Neural progenitor cell (in vitro differentiated cells): Measurements from ENCODE around the gene PPP2R5A. TPM values are rescaled to one million over a fixed set of nuclear protein-coding genes. Genes with fewer than 3 reads are reported as not detected.

Source experiments
- DNase-seq: peaks from one replicate; pipeline ENCODE4 v3.0.0-alpha.2; 2016; ENCODE audit warnings: low spot score
- H2AFZ ChIP-seq: fragments of 200-600 bp; sonication (generic); replicated peaks from 2 replicates; pipeline ENCODE4 v1.6.1; 2016; ENCODE audit warnings: antibody characterized with exemption
- H3F3A ChIP-seq: fragments of 200-600 bp; sonication (generic); 2 replicates; pipeline ENCODE4 v1.6.1; 2016; ENCODE audit warnings: antibody characterized with exemption, low read depth
- H3K27ac ChIP-seq: fragments of 200-600 bp; sonication (generic); 2 replicates; pipeline ENCODE4 v1.5.1; 2016; ENCODE audit warnings: mild to moderate bottlenecking
- H3K27me3 ChIP-seq: fragments of 200-600 bp; sonication (generic); 2 replicates; pipeline ENCODE4 v1.6.1; 2016; ENCODE audit warnings: mild to moderate bottlenecking, moderate library complexity
- H3K36me3 ChIP-seq: fragments of 200-600 bp; sonication (generic); 2 replicates; pipeline ENCODE4 v1.5.1; 2016
- H3K4me1 ChIP-seq: fragments of 200-600 bp; sonication (generic); 2 replicates; pipeline ENCODE4 v1.6.1; 2016; ENCODE audit warnings: mixed run types
- H3K4me2 ChIP-seq: fragments of 200-600 bp; sonication (generic); 2 replicates; pipeline ENCODE4 v1.6.1; 2016
- H3K4me3 ChIP-seq: fragments of 200-600 bp; sonication (generic); 2 replicates; pipeline ENCODE4 v1.5.1; 2016
- H3K79me2 ChIP-seq: fragments of 200-600 bp; sonication (generic); 2 replicates; pipeline ENCODE4 v1.6.1; 2016; ENCODE audit warnings: low read depth
- H3K9ac ChIP-seq: fragments of 200-600 bp; sonication (generic); 2 replicates; pipeline ENCODE4 v1.6.1; 2016
- H3K9me3 ChIP-seq: fragments of 200-600 bp; sonication (generic); 2 replicates; pipeline ENCODE4 v1.5.1; 2016; ENCODE audit warnings: low read depth
- H4K20me1 ChIP-seq: fragments of 200-600 bp; sonication (generic); 2 replicates; pipeline ENCODE4 v1.6.1; 2016; ENCODE audit warnings: low read depth
- H3K27ac Mint-ChIP-seq: 3 replicates; pipeline ENCODE4 v1.8.0; 2021; ENCODE audit warnings: mixed read lengths
- H3K27me3 Mint-ChIP-seq: 2 replicates; pipeline ENCODE4 v1.8.0; 2022; ENCODE audit warnings: low read depth, mild to moderate bottlenecking, inconsistent platforms, moderate library complexity, mixed read lengths; ENCODE audit not compliant: insufficient read depth
- H3K36me3 Mint-ChIP-seq: 3 replicates; pipeline ENCODE4 v1.8.0; 2021; ENCODE audit warnings: mixed read lengths
- H3K4me1 Mint-ChIP-seq: 3 replicates; pipeline ENCODE4 v1.8.0; 2021; ENCODE audit warnings: mixed read lengths
- H3K4me3 Mint-ChIP-seq: 3 replicates; pipeline ENCODE4 v1.8.0; 2021; ENCODE audit warnings: mild to moderate bottlenecking, moderate library complexity, mixed read lengths
- H3K9me3 Mint-ChIP-seq: 3 replicates; pipeline ENCODE4 v1.8.0; 2020; ENCODE audit warnings: mixed read lengths
- EZH2 ChIP-seq: fragments of 200-600 bp; sonication (generic); IDR thresholded peaks from 2 replicates; pipeline ENCODE4 v1.6.1; 2017; ENCODE audit warnings: antibody characterized with exemption, mild to moderate bottlenecking, moderate library complexity
- EZH2phosphoT487 ChIP-seq: fragments of 200-600 bp; sonication (generic); IDR thresholded peaks from 2 replicates; pipeline ENCODE4 v1.6.1; 2017; ENCODE audit warnings: antibody characterized with exemption
- total RNA-seq: library from RNA; depleted of rRNA; stranded (reverse); fragments of >200 nt; gene quantifications from 2 replicates; pipeline ENCODE4 v1.2.3, GENCODE V29; 2015; ENCODE audit warnings: low replicate concordance
- TF ChIP-seq, protein P1 (sequence below): fragments of 200-600 bp; sonication (generic); IDR thresholded peaks from 2 replicates; pipeline ENCODE4 v1.5.1; 2017; ENCODE audit warnings: antibody characterized with exemption, mild to moderate bottlenecking

PPP2R5A gene
- total RNA-seq, 1 donor from 2014 or later = 27.9 TPM

DNA sequence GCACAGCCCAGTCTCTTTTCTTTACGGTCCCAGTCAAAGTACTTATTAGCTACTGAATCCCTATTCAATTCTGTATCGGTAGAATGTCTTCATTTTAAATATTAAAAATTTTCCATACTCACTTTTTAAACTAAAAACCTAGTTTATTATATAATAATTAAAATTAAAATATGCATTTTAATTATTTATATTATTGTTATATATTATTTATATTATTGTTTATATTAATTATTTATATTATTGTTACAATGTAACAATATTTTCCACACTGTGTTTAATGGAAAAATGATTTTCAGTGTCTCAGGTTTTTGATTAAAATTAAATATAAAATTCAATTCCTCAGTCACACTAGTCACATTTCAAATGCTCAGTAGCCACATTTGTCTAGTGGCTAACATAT, 18.2 kb upstream of the PPP2R5A start:
- no peaks in the 10 kb centered on the region for H3K4me1 Mint-ChIP-seq
- no peaks in the 10 kb centered on the region for H3F3A ChIP-seq
- DNase-seq = no peak
- H3K27me3 ChIP-seq = no peaks in the 10 kb centered on the region
- H3K27ac ChIP-seq = no peak overlapping the region
- peaks cover 2% of the 10 kb centered on the region for H3K27me3 Mint-ChIP-seq
- no peaks in the 10 kb centered on the region for H4K20me1 ChIP-seq
- no peak overlapping the region for H3K27ac Mint-ChIP-seq
- peaks cover 18% of the 10 kb centered on the region for H3K4me1 ChIP-seq
- no peaks in the 10 kb centered on the region for H3K9me3 Mint-ChIP-seq
- H2AFZ ChIP-seq = no peak overlapping the region
- H3K9ac ChIP-seq = no peak overlapping the region
- TF ChIP-seq EZH2 (no peak), EZH2phosphoT487 (no peak)
- TF ChIP-seq, protein P1, sequence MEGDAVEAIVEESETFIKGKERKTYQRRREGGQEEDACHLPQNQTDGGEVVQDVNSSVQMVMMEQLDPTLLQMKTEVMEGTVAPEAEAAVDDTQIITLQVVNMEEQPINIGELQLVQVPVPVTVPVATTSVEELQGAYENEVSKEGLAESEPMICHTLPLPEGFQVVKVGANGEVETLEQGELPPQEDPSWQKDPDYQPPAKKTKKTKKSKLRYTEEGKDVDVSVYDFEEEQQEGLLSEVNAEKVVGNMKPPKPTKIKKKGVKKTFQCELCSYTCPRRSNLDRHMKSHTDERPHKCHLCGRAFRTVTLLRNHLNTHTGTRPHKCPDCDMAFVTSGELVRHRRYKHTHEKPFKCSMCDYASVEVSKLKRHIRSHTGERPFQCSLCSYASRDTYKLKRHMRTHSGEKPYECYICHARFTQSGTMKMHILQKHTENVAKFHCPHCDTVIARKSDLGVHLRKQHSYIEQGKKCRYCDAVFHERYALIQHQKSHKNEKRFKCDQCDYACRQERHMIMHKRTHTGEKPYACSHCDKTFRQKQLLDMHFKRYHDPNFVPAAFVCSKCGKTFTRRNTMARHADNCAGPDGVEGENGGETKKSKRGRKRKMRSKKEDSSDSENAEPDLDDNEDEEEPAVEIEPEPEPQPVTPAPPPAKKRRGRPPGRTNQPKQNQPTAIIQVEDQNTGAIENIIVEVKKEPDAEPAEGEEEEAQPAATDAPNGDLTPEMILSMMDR = no peak
- H3K4me2 ChIP-seq = no peak overlapping the region
- H3K36me3 Mint-ChIP-seq = no peaks in the 10 kb centered on the region
- H3K4me3 ChIP-seq = no peak overlapping the region
- H3K4me3 Mint-ChIP-seq = no peak overlapping the region
- no peaks in the 10 kb centered on the region for H3K79me2 ChIP-seq
- no peaks in the 10 kb centered on the region for H3K36me3 ChIP-seq
- H3K9me3 ChIP-seq = no peaks in the 10 kb centered on the region

DNA sequence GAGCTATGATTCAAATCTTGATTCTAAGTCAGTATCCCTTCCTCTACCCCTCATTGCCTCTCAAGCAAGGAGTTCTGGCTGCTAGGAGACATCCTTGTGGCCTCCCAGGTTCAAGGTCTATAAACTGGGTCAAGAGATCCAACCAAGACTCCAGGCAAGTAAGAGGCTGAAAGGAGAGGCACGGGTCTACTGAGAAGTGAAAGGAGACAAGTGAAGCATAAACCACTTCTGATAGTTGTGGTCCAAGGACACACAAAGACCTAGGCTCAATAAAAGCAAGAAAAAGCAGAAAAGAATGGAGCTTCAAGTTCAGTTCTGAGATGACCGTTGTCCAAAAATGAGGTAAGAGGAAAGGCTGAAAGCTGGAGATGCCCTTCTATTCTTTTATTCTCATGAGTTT, 17.8 kb upstream of the PPP2R5A start:
- Mint-ChIP-seq H3K36me3 (no peaks in the 10 kb centered on the region), H3K27me3 (peaks cover 2% of the 10 kb centered on the region), H3K4me3 (no peak overlapping the region), H3K4me1 (no peaks in the 10 kb centered on the region), H3K27ac (no peak overlapping the region), H3K9me3 (no peaks in the 10 kb centered on the region)
- Histone ChIP-seq H3K27me3 (no peaks in the 10 kb centered on the region), H3K27ac (no peak overlapping the region), H3K9me3 (no peaks in the 10 kb centered on the region), H4K20me1 (no peaks in the 10 kb centered on the region), H3F3A (no peaks in the 10 kb centered on the region), H3K36me3 (no peaks in the 10 kb centered on the region), H3K9ac (no peak overlapping the region), H3K4me1 (peaks cover 18% of the 10 kb centered on the region), H3K4me2 (no peak overlapping the region), H3K4me3 (no peak overlapping the region), H3K79me2 (no peaks in the 10 kb centered on the region), H2AFZ (no peak overlapping the region)
- DNase-seq = no peak
- TF ChIP-seq, protein P1 = no peak
- TF ChIP-seq EZH2phosphoT487 = no peak
- TF ChIP-seq EZH2 = no peak

DNA sequence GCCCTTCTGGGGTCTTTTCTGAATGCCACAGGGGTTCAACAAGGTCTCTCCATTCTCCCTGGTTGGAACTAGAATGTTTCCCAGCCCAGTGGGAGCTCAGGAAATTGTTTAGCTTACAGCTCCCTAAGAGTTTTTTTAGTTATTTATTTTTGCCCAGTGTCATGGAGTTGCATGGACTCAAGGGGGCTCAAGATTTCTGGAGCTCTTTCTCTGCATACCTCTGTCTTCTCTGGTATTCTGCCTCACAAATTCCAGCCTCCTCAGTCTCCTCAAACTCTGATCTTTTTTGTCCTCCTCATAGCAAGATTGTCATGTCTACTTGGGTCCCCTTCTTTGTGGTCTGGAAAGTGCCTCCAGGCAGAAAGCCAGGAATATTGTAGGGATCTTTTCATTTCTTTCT, 15.9 kb upstream of the PPP2R5A start:
- H3K36me3 Mint-ChIP-seq = no peaks in the 10 kb centered on the region
- H3K36me3 ChIP-seq = no peaks in the 10 kb centered on the region
- peaks cover 2% of the 10 kb centered on the region for H3K27me3 Mint-ChIP-seq
- H3K27ac ChIP-seq = no peak overlapping the region
- peak; percentile 12 for DNase-seq
- no peaks in the 10 kb centered on the region for H3K9me3 ChIP-seq
- H3F3A ChIP-seq = no peaks in the 10 kb centered on the region
- peak overlapping the region; percentile 3 for H2AFZ ChIP-seq
- H3K9ac ChIP-seq = no peak overlapping the region
- H3K9me3 Mint-ChIP-seq = no peaks in the 10 kb centered on the region
- H3K79me2 ChIP-seq = no peaks in the 10 kb centered on the region
- H3K4me1 Mint-ChIP-seq = no peaks in the 10 kb centered on the region
- H3K27ac Mint-ChIP-seq = no peak overlapping the region
- H3K4me1 ChIP-seq = peaks cover 18% of the 10 kb centered on the region
- H3K4me3 Mint-ChIP-seq = no peak overlapping the region
- no peak overlapping the region for H3K4me2 ChIP-seq
- no peaks in the 10 kb centered on the region for H3K27me3 ChIP-seq
- H3K4me3 ChIP-seq = no peak overlapping the region
- H4K20me1 ChIP-seq = no peaks in the 10 kb centered on the region
- no peak for TF ChIP-seq EZH2

DNA sequence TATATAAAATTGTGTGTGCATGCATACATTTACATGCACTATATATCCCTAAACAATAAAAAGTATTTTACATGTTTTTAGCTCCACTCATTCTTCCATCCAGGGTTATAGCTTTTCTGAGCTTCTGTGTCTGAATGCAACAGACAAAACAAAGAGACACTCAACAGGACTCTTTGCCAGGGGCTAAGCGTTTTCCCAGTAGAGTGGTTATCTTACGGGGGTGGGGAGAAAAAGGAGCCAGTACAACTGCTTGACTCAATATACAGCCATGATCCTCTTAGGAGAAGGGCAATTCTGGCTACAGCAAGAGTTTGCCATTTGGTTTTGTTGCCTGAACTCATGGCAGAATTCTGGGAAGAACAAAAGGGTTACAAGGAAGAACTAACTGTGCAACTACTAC, 14.6 kb upstream of the PPP2R5A start:
- no peak overlapping the region for H3K27ac ChIP-seq
- no peak overlapping the region for H3K4me2 ChIP-seq
- no peak overlapping the region for H2AFZ ChIP-seq
- H3F3A ChIP-seq = no peaks in the 10 kb centered on the region
- H3K4me1 Mint-ChIP-seq = no peaks in the 10 kb centered on the region
- H3K36me3 ChIP-seq = no peaks in the 10 kb centered on the region
- no peak overlapping the region for H3K9ac ChIP-seq
- TF ChIP-seq, protein P1 = no peak
- no peak for TF ChIP-seq EZH2
- H3K79me2 ChIP-seq = no peaks in the 10 kb centered on the region
- H3K27me3 Mint-ChIP-seq = peaks cover 2% of the 10 kb centered on the region
- no peaks in the 10 kb centered on the region for H3K9me3 ChIP-seq
- no peak overlapping the region for H3K27ac Mint-ChIP-seq
- no peaks in the 10 kb centered on the region for H3K9me3 Mint-ChIP-seq
- no peak overlapping the region for H3K4me3 Mint-ChIP-seq
- H3K4me3 ChIP-seq = no peak overlapping the region
- H3K36me3 Mint-ChIP-seq = no peaks in the 10 kb centered on the region
- peaks cover 18% of the 10 kb centered on the region for H3K4me1 ChIP-seq
- no peaks in the 10 kb centered on the region for H4K20me1 ChIP-seq
- no peaks in the 10 kb centered on the region for H3K27me3 ChIP-seq
- DNase-seq = no peak
